ENCODE data around the gene CCDC78. TPM values are rescaled to one million over a fixed set of nuclear protein-coding genes. Genes with fewer than 3 reads are reported as not detected.
A peak's percentile ranks its signal among the peaks of the same experiment; 100 is the strongest.

The CCDC78 gene
- total and polyA plus RNA-seq, 5 experiments from 2014 or later: 1.1 to 15.1 (median 6.7) TPM; not detected in 1

- Mint-ChIP-seq H3K27ac (no peak overlapping the region), H3K9me3 (no peaks in the 10 kb centered on the region), H3K4me3 (no peak overlapping the region), H3K27me3 (no peaks in the 10 kb centered on the region), H3K4me1 (peaks cover 0 to 5% (median 1%) of the 10 kb centered on the region in 4 donors), H3K36me3 (peaks cover 0 to 35% (median 2%) of the 10 kb centered on the region in 3 donors)
- ATAC-seq: no peak
- POLR2A ChIA-PET: interaction anchor here (23.0 kb wide), 1 partner anchor 16 kb away, joined by 411 read pairs; the partner anchor contains the start of genes ANTKMT, CCDC78, HAGHL and METRN
- peak in 1 of 10 donors; percentile 64 for DNase-seq
Measured at GRCh38 chr16:732936-733335, 6.7 kb upstream of the CCDC78 start.

- POLR2A ChIA-PET: interaction anchor here (23.0 kb wide), 1 partner anchor 16 kb away, joined by 411 read pairs; the partner anchor contains the start of genes ANTKMT, CCDC78, HAGHL and METRN
- DNase-seq (no peak), ATAC-seq (no peak)
- H3K4me1 Mint-ChIP-seq: peaks cover 0 to 2% (median under 1%) of the 10 kb centered on the region in 4 donors
- H3K9me3 Mint-ChIP-seq: no peaks in the 10 kb centered on the region
- H3K4me3 Mint-ChIP-seq: peak overlapping the region in 1 of 10 donors; percentile 34
- H3K27me3 Mint-ChIP-seq: no peaks in the 10 kb centered on the region
- H3K36me3 Mint-ChIP-seq: peaks cover 0 to 32% (median 2%) of the 10 kb centered on the region in 3 donors
- H3K27ac Mint-ChIP-seq: peak overlapping the region in 1 of 10 donors; percentile 5
Measured at GRCh38 chr16:732332-732731, 6.1 kb upstream of the CCDC78 start.

- Mint-ChIP-seq H3K27ac (no peak overlapping the region), H3K4me3 (no peak overlapping the region), H3K9me3 (no peaks in the 10 kb centered on the region), H3K27me3 (no peaks in the 10 kb centered on the region), H3K36me3 (peaks cover 0 to 21% (median 1%) of the 10 kb centered on the region in 3 donors), H3K4me1 (peaks cover 0 to 4% (median 3%) of the 10 kb centered on the region in 4 donors)
- ATAC-seq: no peak
- no peak for DNase-seq
- POLR2A ChIA-PET: interaction anchor here (0.8 to 23.0 kb wide), 5 partner anchors 10 to 36 kb away, joined by 3 to 411 read pairs (median 11); partner anchors contain the start of genes ANTKMT, CCDC78, CIAO3 and HAGHL
Measured at GRCh38 chr16:730666-731509, 4.6 kb upstream of the CCDC78 start.

- Mint-ChIP-seq H3K4me3 (peak overlapping the region in 3 of 10 donors; percentile 19 to 45 (median 27)), H3K4me1 (peaks cover 3 to 5% (median 4%) of the 10 kb centered on the region in 4 donors), H3K9me3 (no peaks in the 10 kb centered on the region), H3K36me3 (peaks cover 0 to 13% (median 0%) of the 10 kb centered on the region in 3 donors), H3K27me3 (no peaks in the 10 kb centered on the region), H3K27ac (peak overlapping the region in 1 of 10 donors; percentile 75)
- POLR2A ChIA-PET: interaction anchor here (0.6 to 23.0 kb wide), 7 partner anchors 11 to 58 kb away, joined by 3 to 411 read pairs (median 4); partner anchors contain the start of genes ANTKMT, CCDC78, CIAO3 and HAGHL
- DNase-seq (no peak), ATAC-seq (no peak)
Measured at GRCh38 chr16:729768-730665, 3.8 kb upstream of the CCDC78 start.

- peaks cover 0 to 7% (median 0%) of the 10 kb centered on the region in 3 donors for H3K36me3 Mint-ChIP-seq
- H3K4me3 Mint-ChIP-seq: peak overlapping the region in 5 of 10 donors; percentile 48 to 67 (median 60)
- no peaks in the 10 kb centered on the region for H3K9me3 Mint-ChIP-seq
- H3K27ac Mint-ChIP-seq: peak overlapping the region in 2 of 10 donors; percentile 71 to 75
- ATAC-seq (no peak), DNase-seq (peak in 1 of 10 donors; percentile 62)
- POLR2A ChIA-PET: interaction anchor here (0.6 to 23.0 kb wide), 6 partner anchors 11 to 59 kb away, joined by 3 to 411 read pairs (median 12); partner anchors contain the start of genes ANTKMT, CCDC78, CIAO3 and HAGHL
- no peaks in the 10 kb centered on the region for H3K27me3 Mint-ChIP-seq
- peaks cover 3 to 6% (median 4%) of the 10 kb centered on the region in 4 donors for H3K4me1 Mint-ChIP-seq
Measured at GRCh38 chr16:728890-729744, 2.9 kb upstream of the CCDC78 start.

GRCh38 chr16:728131-728889, 2.1 kb upstream of the CCDC78 start:
- Mint-ChIP-seq H3K36me3 (peaks cover 0 to 6% (median 0%) of the 10 kb centered on the region in 3 donors), H3K4me1 (peaks cover 5 to 11% (median 7%) of the 10 kb centered on the region in 4 donors), H3K27ac (no peak overlapping the region), H3K27me3 (no peaks in the 10 kb centered on the region), H3K4me3 (peak overlapping the region in 9 of 10 donors; percentile 25 to 73 (median 50)), H3K9me3 (no peaks in the 10 kb centered on the region)
- ATAC-seq: peak; percentile 59 to 75
- peak; percentile 48 to 73 (median 65) for DNase-seq
- POLR2A ChIA-PET: interaction anchor here (0.6 to 23.0 kb wide), 7 partner anchors 12 to 85 kb away, joined by 3 to 411 read pairs (median 7); partner anchors contain the start of genes ANTKMT, CCDC78, CIAO3 and HAGHL

GRCh38 chr16:727291-727977, 1.2 kb upstream of the CCDC78 start:
- POLR2A ChIA-PET: interaction anchor here (1.0 to 23.0 kb wide), 8 partner anchors 7 to 91 kb away, joined by 3 to 411 read pairs (median 10); partner anchors contain the start of genes ANTKMT, CCDC78, CIAO3 and HAGHL
- ATAC-seq (peak; percentile 21 to 38), DNase-seq (peak in 2 of 10 donors; percentile 52 to 66)
- Mint-ChIP-seq H3K36me3 (peaks cover 0 to 2% (median 0%) of the 10 kb centered on the region in 3 donors), H3K4me3 (peak overlapping the region; percentile 18 to 79 (median 61)), H3K27ac (peak overlapping the region in 2 of 10 donors; percentile 11 to 62), H3K27me3 (no peaks in the 10 kb centered on the region), H3K9me3 (no peaks in the 10 kb centered on the region), H3K4me1 (peaks cover 9 to 19% (median 14%) of the 10 kb centered on the region in 4 donors)

- H3K4me3 Mint-ChIP-seq: peak overlapping the region in 9 of 10 donors; percentile 29 to 82 (median 76)
- peak overlapping the region in 3 of 10 donors; percentile 43 to 79 (median 78) for H3K27ac Mint-ChIP-seq
Measured at GRCh38 chr16:726188-726437, 130 bp downstream of the CCDC78 start.

GRCh38 chr16:725463-726187, 618 bp downstream of the CCDC78 start:
- H3K36me3 Mint-ChIP-seq: no peaks in the 10 kb centered on the region
- POLR2A ChIA-PET: interaction anchor here (1.2 to 23.0 kb wide), 6 partner anchors 9 to 46 kb away, joined by 3 to 411 read pairs (median 28); partner anchors contain the start of genes ANTKMT, CCDC78, CIAO3 and HAGHL
- peak overlapping the region in 7 of 10 donors; percentile 4 to 79 (median 52) for H3K27ac Mint-ChIP-seq
- H3K27me3 Mint-ChIP-seq: no peaks in the 10 kb centered on the region
- H3K4me3 Mint-ChIP-seq: peak overlapping the region in 7 of 10 donors; percentile 3 to 66 (median 52)
- ATAC-seq: no peak
- H3K4me1 Mint-ChIP-seq: peaks cover 14 to 25% (median 17%) of the 10 kb centered on the region in 4 donors
- no peaks in the 10 kb centered on the region for H3K9me3 Mint-ChIP-seq
- no peak for DNase-seq

More at GRCh38 chr16:726188-726437, 130 bp downstream of the CCDC78 start:
- no peak for ATAC-seq
- Mint-ChIP-seq H3K9me3 (no peaks in the 10 kb centered on the region), H3K36me3 (no peaks in the 10 kb centered on the region), H3K27me3 (no peaks in the 10 kb centered on the region), H3K4me1 (peaks cover 14 to 25% (median 17%) of the 10 kb centered on the region in 4 donors)
- POLR2A ChIA-PET: interaction anchor here (1.2 to 23.0 kb wide), 6 partner anchors 9 to 46 kb away, joined by 3 to 411 read pairs (median 28); partner anchors contain the start of genes ANTKMT, CCDC78, CIAO3 and HAGHL
- DNase-seq: no peak

All from naive thymus-derived CD8-positive, alpha-beta T cell (primary cell).